Sigmoid colon (tissue), 7 donors: ENCODE data around the gene JMJD6. TPM values are rescaled to one million over a fixed set of nuclear protein-coding genes. Genes with fewer than 3 reads are reported as not detected.
"Not testable (repeated sequence)": the region's sequence is repeated elsewhere in the genome, so short reads cannot be mapped to it uniquely, and the experiment has no call there.

Source experiments
- DNase-seq: peaks from one replicate; pipeline ENCODE4 v3.0.0-alpha.2; 2019
- H3K27ac ChIP-seq, 4 donors: fragments of 200-600 bp; sonication (generic); one replicate each; pipeline ENCODE4 v1.5.1; 2016 to 2019; ENCODE audit warnings: mild to moderate bottlenecking in 1 of 4
- H3K27me3 ChIP-seq, 3 donors: fragments of 200-600 bp; sonication (generic); one replicate each; pipeline ENCODE4 v1.5.1; 2019; ENCODE audit warnings: mild to moderate bottlenecking in 1 of 3
- H3K36me3 ChIP-seq, 4 donors: fragments of 200-600 bp; sonication (generic); one replicate each; pipeline ENCODE4 v1.5.1; 2016 to 2019
- H3K4me1 ChIP-seq, 4 donors: fragments of 200-600 bp; sonication (generic); one replicate each; pipeline ENCODE4 v1.5.1; 2017 to 2019
- H3K4me3 ChIP-seq, 4 donors: fragments of 200-600 bp; sonication (generic); one replicate each; pipeline ENCODE4 v1.5.1; 2017 to 2019; ENCODE audit warnings: mild to moderate bottlenecking in 2 of 4, moderate library complexity in 1 of 4
- H3K9me3 ChIP-seq, 4 donors: fragments of 200-600 bp in 3 of 4; sonication (generic) in 3 of 4; one replicate each; pipeline versions ENCODE4 v1.5.1 to v1.6.1; 2013 to 2019
- CTCF ChIP-seq, 4 experiments: fragments of 450-650 bp in 3 of 4; fragments of 200-600 bp in 1 of 4; IDR thresholded peaks; one replicate each; pipeline ENCODE4 v1.5.1; 2016 to 2019; ENCODE audit warnings: antibody characterized with exemption in 4 of 4, mild to moderate bottlenecking in 3 of 4, moderate library complexity in 2 of 4
- EP300 ChIP-seq, 4 donors: sonication (generic); formaldehyde crosslinking; IDR thresholded peaks; one replicate each; pipeline ENCODE4 v1.6.1; 2017; ENCODE audit warnings: antibody characterized with exemption in 4 of 4
- POLR2A ChIP-seq, 2 donors: fragments of 450-650 bp; IDR thresholded peaks; one replicate each; pipeline ENCODE4 v1.6.1; 2016; ENCODE audit warnings: antibody characterized with exemption in 2 of 2, mild to moderate bottlenecking in 2 of 2, moderate library complexity in 2 of 2
- POLR2AphosphoS5 ChIP-seq, 4 donors: sonication (generic); formaldehyde crosslinking; IDR thresholded peaks; one replicate each; pipeline ENCODE4 v1.6.1; 2017; ENCODE audit warnings: antibody characterized with exemption in 4 of 4
- WGBS, 2 donors: extraction: QIAGEN DNeasy Blood & Tissue Kit; methylation state at CpG; one replicate each; pipeline ENCODE4 v1.1.7; 2013; 5-methylcytosine and 5-hydroxymethylcytosine counted together
- intact Hi-C: fragments of 100-400 bp; cut with DNase I; formaldehyde crosslinking; loops from one replicate; pipeline ENCODE4 v1.15.1; 2023
- polyA plus RNA-seq, 3 donors: library from polyadenylated mRNA; stranded (reverse); fragments of 200-250 nt; gene quantifications; one replicate each; pipeline ENCODE4 v1.2.3, GENCODE V29; 2013
- total RNA-seq, 4 donors: library from RNA; depleted of rRNA; stranded (reverse); fragments of >200 nt; gene quantifications; one replicate each; pipeline ENCODE4 v1.1.0, GENCODE V29; 2016
- donor health status: healthy with polysubstance abuse.
- donor health status: Bipolar disorder and iron deficiency.
- donor health status: healthy.

Gene JMJD6
- total and polyA plus RNA-seq, 7 donors, result 21.3 to 37.3 (median 24.8) TPM

GRCh38 chr17:76725580-76726230 is 701 bp downstream of the JMJD6 start:
- peaks cover 0 to 74% (median 58%) of the 10 kb centered on the region in 4 donors for H3K4me1 ChIP-seq

GRCh38 chr17:76723812-76724211 is 2.6 kb downstream of the JMJD6 start:
- DNase-seq, result no peak
- TF ChIP-seq POLR2A (IDR thresholded peaks at IDR 0.05) (no peak), POLR2AphosphoS5 (IDR thresholded peaks at IDR 0.05) (no peak), EP300 (IDR thresholded peaks at IDR 0.05) (no peak), CTCF (IDR thresholded peaks at IDR 0.05) (no peak)
- Histone ChIP-seq H3K27me3 (no peaks in the 10 kb centered on the region), H3K27ac (peak overlapping the region in 3 of 4 donors; percentile 98 to 100 (median 99)), H3K4me3 (no peak overlapping the region), H3K36me3 (peaks cover 35 to 60% (median 59%) of the 10 kb centered on the region in 4 donors), H3K4me1 (peaks cover 0 to 61% (median 48%) of the 10 kb centered on the region in 4 donors), H3K9me3 (no peaks in the 10 kb centered on the region)
- WGBS, 2 donors, result 97 to 98% methylated on average over 9 of the region's 9 CpGs
- intact Hi-C loops, result no loop called here

More at GRCh38 chr17:76725580-76726230, 701 bp downstream of the JMJD6 start:
- WGBS, 2 donors, result 1 to 5% methylated on average over 38 of the region's 38 CpGs
- intact Hi-C loops, result loop anchor here (5.0 kb wide), 1 partner anchor 38 kb away; no protein-coding TSS in a partner anchor
- Histone ChIP-seq H3K27ac (peak overlapping the region; percentile 98 to 100 (median 100)), H3K27me3 (no peaks in the 10 kb centered on the region), H3K4me3 (peak overlapping the region; percentile 79 to 95 (median 86)), H3K9me3 (no peaks in the 10 kb centered on the region), H3K36me3 (peaks cover 17 to 41% (median 40%) of the 10 kb centered on the region in 4 donors)
- TF ChIP-seq EP300 (IDR thresholded peaks at IDR 0.05), result peak in 1 of 4 donors; percentile 26
- peak; percentile 40 to 70 (median 60) for TF ChIP-seq POLR2AphosphoS5 (IDR thresholded peaks at IDR 0.05)
- TF ChIP-seq POLR2A (IDR thresholded peaks at IDR 0.05), result peak in 1 of 2 donors; percentile 12
- no peak for TF ChIP-seq CTCF (IDR thresholded peaks at IDR 0.05)
- peak; percentile 90 for DNase-seq

GRCh38 chr17:76722977-76723376 is 3.4 kb downstream of the JMJD6 start:
- H3K27ac ChIP-seq, H3K4me3 ChIP-seq, H3K27me3 ChIP-seq, DNase-seq, intact Hi-C loops, H3K9me3 ChIP-seq: not testable (repeated sequence)
- 87 to 94% methylated on average over 8 of the region's 8 CpGs for WGBS, 2 donors
- Histone ChIP-seq H3K4me1 (peaks cover 0 to 53% (median 43%) of the 10 kb centered on the region in 4 donors), H3K36me3 (peaks cover 43 to 69% (median 68%) of the 10 kb centered on the region in 4 donors)

GRCh38 chr17:76722279-76722678 is 4.1 kb downstream of the JMJD6 start:
- WGBS, 2 donors, result 95% methylated on average over 8 of the region's 8 CpGs
- no peak for DNase-seq
- intact Hi-C loops, result no loop called here
- H3K9me3 ChIP-seq, result no peaks in the 10 kb centered on the region
- H3K27ac ChIP-seq, result no peak overlapping the region
- peaks cover 43 to 76% (median 74%) of the 10 kb centered on the region in 4 donors for H3K36me3 ChIP-seq
- peaks cover 0 to 46% (median 36%) of the 10 kb centered on the region in 4 donors for H3K4me1 ChIP-seq
- no peaks in the 10 kb centered on the region for H3K27me3 ChIP-seq
- H3K4me3 ChIP-seq, result no peak overlapping the region
- TF ChIP-seq EP300 (IDR thresholded peaks at IDR 0.05) (no peak), CTCF (IDR thresholded peaks at IDR 0.05) (no peak), POLR2AphosphoS5 (IDR thresholded peaks at IDR 0.05) (no peak), POLR2A (IDR thresholded peaks at IDR 0.05) (no peak)

- no peak overlapping the region for H3K4me3 ChIP-seq
- 89 to 91% methylated on average over 10 of the region's 10 CpGs for WGBS, 2 donors
- H3K27me3 ChIP-seq, result no peaks in the 10 kb centered on the region
- DNase-seq, result no peak
- peaks cover 0 to 53% (median 41%) of the 10 kb centered on the region in 4 donors for H3K4me1 ChIP-seq
- no peaks in the 10 kb centered on the region for H3K9me3 ChIP-seq
- peaks cover 43 to 84% (median 79%) of the 10 kb centered on the region in 4 donors for H3K36me3 ChIP-seq
- H3K27ac ChIP-seq, result peak overlapping the region in 1 of 4 donors; percentile 6
- intact Hi-C loops, result no loop called here
- TF ChIP-seq POLR2AphosphoS5 (IDR thresholded peaks at IDR 0.05) (no peak), CTCF (IDR thresholded peaks at IDR 0.05) (no peak), EP300 (IDR thresholded peaks at IDR 0.05) (no peak), POLR2A (IDR thresholded peaks at IDR 0.05) (no peak)
Measured at GRCh38 chr17:76721463-76721862, 4.9 kb downstream of the JMJD6 start.
